Stimulated activated naive CD4-positive, alpha-beta T cell (primary cell): ENCODE measurements around the gene HSPB6.
A peak's percentile ranks its signal among the peaks of the same experiment; 100 is the strongest.

ENCODE experiments used
- DNase-seq, 6 experiments: peaks; one replicate each; lab custom pipeline; 2025; lab: John Stamatoyannopoulos, UW

Gene HSPB6

DNA sequence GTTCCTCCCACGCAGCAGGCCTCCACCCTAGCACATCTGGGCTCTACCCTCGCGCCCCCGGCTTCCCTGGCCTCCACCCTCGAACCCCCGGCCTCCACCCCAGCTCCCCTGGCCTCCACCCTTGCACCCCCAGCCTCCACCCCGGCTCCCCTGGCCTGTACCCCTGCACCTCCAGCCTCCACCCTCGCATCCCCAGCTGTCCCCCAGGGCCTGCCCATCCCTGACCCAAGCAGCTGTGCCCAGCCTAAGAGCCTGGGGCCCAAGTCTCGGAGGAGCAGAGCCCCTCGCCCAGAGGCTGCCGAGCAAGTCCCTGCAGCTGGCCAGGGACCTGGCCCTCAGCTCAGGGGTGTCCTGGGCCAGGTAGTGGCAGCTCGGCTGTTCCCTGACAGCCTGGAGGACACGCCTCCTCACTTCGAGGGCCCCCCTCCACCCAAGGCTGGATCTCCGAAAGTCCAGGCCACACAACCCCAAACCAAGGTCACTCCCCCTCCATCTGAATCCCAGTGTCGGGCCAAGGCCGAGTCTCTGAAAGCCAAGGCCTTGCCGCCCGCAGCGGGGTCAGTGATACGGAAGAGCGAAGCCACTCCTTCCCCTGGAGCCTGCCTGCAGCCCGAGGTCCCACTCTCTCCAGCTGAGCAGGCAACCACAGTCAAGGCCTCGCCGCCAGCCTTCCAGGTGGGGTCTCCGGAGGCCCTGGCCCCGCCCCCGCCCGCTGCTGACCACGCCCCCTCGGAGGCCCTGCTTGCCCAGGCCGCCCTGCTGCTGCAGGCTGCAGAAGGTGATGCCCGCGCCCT is 10.7 kb upstream of the HSPB6 start:
- no peak for DNase-seq

DNA sequence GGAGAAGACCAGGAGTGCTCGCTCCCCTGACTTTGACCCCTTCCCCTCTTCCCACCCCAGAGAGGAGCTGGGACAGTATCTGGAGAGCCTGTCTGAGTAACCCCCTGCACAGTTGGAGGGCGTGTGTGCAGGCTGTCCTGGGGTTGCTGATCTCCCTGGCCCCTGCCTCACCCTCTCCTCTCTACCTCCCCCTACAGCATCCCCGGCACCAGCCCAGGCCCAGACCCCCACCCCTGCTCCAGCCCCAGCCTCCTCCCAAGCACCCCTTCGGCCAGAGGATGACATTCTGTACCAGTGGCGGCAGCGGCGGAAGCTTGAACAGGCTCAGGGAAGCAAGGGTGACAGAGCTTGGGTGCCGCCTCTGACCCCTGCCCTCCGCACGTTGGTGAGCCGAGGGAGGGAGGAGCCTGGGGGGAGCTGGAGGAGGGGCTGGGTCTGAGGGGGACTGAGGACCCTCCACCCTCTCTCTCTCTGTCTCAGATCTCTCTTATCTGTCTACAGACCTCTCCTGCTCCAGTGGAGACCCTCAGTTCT is 9.8 kb upstream of the HSPB6 start:
- DNase-seq = no peak

DNA sequence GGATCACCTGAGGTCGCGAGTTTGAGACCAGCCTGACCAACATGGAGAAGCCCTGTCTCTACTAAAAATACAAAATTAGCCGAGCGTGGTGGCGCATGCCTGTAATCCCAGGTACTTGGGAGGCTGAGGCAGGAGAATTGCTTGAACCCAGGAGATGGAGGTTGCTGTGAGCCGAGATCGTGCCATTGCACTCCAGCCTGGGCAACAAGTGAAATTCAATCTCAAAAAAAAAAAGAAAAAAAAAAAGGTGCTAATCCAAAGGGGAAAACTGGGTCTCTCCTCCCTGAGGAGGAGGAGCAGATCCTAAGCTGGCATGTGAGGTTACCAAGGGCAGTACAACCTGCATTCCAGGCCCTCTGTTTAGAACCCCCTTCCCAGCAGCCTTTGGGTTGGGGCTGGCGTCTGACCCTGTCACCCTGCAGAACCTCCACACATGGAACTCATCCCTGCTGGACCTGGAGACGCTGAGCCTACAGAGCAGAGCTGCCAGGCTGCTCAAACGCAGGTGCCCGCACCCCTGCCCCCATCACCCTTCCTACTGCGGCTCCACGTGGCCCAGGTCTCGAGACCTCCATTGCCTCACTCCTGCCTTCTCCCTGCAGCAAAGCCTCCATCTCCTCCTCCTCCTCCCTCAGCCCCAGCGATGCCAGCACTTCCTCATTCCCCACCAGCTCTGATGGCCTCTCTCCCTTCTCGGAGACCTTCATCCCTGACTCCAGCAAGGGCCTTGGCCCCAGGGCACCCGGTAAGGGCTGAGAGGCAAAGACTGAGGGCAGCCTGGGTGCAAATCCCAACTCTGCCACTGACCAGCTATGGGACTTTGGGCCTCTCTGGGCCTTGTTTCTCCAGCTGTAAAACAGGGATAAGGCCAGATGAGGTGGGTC is 7.8 kb upstream of the HSPB6 start:
- DNase-seq = no peak

- DNase-seq = no peak
These were observed 4.0 kb upstream of the HSPB6 start for GRCh38 chr19:35760711-35761349.

DNA sequence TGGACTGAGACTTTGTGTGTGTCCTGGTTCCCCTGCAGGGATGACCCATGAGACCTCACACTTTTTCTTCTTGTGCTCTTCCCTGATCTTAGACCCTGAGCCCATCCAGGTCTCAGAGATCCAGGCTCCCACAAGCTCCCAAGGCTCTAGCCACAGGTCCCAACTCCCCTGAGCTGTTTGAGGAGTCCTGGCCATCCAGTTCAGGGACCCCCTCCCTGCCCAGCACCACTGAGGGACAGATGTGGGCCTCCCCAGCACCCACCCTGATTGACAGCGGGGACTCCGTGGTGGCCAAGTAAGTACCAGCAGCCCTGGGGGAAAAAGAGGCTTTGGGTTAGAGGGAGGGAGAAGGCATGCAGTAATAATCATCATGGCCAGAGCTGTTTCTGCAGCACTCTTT is 2.9 kb upstream of the HSPB6 start:
- DNase-seq = no peak

DNA sequence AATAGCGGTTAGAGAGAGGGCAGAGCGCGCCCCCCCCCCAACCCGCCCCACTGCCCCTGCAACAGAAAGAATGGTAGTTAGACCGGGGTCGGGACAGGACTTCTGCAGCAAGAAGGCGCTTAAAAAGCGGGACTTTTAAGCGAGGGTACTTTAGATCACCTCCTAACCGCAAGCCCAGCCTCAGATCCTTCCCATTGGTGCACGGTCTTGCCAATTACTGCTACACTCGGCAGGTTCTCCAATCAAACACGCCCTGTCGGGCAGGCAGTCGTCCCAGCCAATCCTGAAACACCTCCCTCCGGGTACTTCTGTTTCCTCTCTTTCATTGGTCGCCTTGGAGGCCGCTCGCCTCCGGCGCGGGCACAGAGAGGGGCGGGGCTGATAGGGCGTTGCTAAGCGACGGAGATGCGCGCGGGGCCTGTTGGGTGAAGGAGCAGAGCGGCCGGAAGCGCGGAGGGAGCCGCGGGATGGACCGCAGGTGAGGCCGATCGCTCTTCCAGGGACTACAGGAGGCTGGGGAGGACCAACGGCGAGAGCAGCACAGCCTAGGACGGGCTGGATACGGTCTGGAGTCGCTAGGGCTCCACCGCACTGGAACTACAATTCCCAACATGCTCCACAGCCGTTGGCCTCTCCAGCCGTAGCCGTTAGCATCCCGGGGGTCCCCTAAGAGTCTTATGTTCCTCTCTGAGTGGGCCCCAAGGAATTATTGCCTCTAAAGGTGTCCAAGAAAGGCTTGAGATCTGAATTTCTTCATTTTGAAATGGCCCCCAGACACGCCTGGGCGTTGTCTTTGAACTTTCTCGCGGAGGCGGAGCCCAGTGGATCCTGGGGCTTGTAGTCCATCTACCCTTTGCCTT is 1.1 kb upstream of the HSPB6 start, which contains the start of gene PROSER3:
PROSER3 (plus strand) TSS at position 428 of the 860 bp plus-strand sequence; CDS start at position 468, 40 bp downstream.
- peak; percentile 94 to 99 (median 98) for DNase-seq

DNA sequence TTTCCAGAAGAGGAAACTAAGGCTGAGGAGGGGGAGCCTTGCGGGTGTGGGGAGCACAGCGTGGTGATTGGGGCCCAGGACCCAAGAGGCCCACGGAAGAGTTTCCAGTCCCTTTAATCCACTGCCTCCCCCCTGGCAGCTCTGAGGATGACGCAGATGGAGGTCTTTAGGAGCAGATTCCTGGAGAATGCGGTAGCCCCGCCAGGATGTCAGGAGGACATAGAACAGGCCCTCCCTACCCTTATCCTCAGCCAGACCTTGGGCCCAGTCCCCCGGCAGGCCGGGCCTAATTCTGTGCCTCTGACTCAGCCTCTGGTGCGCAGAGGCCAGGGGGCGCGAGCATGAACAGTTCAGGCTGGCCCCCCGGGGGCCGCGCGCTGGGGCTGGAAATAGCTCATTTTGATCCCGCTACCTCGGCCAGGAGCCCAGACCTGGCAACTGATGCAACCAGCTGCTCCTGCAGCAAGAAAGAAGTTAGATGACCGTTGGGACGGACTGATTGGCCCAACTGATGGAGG is 461 bp upstream of the HSPB6 start:
- DNase-seq = no peak

GRCh38 chr19:35755550-35756376 is 1.1 kb downstream of the HSPB6 start:
- peak; percentile 11 to 56 (median 39) for DNase-seq

- no peak for DNase-seq
These were observed 1.7 kb downstream of the HSPB6 start for GRCh38 chr19:35755131-35755549.

GRCh38 chr19:35754370-35755130 is 2.3 kb downstream of the HSPB6 start:
- no peak for DNase-seq

DNA sequence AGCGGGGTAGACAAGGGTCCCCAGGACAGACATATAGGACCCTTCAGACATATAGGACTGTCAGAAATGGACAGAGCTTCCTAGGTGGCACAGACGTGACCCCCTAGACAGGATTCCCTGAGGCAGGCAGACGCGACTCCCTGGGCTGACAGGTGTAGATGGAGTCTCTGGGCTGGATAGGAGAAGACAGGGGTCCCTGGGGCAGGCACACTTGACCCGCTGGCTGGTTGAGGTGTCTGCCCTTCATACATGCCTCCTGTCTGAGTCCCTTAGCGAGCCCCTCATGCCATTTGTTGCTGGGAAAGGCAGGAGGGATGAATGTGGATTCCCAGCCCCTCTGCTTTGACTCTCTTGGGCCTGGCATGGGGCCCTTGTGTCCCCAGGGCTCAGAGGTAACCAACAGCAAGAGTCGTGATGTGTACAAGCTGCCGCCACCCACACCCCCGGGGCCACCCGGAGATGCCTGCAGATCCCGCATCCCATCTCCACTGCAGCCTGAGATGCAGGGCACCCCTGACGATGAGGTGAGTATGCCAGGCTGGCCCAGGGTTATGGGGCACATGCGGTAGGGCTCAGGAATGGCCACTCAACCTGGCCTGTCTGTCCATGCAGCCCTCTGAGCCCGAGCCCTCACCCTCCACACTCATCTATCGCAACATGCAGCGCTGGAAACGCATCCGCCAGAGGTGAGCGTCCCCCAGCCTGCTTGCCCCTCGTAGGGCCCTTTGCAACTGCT is 3.0 kb downstream of the HSPB6 start:
- no peak for DNase-seq

DNA sequence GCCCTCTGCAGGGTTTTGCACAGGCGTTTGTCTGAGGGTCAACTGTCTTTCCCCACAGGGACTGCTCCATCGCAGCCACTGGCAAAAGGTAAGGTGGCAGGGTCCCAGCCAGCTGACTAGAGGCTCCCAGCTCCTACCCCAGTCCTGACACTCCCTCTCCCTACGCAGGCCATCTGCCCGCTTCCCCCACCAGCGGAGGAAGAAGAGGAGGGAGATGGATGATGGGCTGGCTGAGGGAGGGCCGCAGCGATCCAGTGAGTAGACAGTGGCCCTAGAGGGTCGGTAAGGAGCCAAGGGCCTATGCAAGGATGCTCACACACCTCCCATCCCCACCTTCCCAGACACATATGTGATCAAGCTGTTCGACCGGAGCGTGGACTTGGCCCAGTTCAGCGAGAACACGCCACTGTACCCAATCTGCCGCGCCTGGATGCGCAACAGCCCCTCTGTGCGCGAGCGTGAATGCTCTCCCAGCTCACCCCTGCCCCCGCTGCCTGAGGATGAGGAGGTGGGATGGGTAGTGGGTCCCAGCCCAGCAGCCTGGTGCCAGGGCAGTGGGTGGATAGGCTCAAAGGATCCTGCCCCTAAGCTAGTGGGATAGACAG is 4.0 kb downstream of the HSPB6 start:
- DNase-seq = no peak

DNA sequence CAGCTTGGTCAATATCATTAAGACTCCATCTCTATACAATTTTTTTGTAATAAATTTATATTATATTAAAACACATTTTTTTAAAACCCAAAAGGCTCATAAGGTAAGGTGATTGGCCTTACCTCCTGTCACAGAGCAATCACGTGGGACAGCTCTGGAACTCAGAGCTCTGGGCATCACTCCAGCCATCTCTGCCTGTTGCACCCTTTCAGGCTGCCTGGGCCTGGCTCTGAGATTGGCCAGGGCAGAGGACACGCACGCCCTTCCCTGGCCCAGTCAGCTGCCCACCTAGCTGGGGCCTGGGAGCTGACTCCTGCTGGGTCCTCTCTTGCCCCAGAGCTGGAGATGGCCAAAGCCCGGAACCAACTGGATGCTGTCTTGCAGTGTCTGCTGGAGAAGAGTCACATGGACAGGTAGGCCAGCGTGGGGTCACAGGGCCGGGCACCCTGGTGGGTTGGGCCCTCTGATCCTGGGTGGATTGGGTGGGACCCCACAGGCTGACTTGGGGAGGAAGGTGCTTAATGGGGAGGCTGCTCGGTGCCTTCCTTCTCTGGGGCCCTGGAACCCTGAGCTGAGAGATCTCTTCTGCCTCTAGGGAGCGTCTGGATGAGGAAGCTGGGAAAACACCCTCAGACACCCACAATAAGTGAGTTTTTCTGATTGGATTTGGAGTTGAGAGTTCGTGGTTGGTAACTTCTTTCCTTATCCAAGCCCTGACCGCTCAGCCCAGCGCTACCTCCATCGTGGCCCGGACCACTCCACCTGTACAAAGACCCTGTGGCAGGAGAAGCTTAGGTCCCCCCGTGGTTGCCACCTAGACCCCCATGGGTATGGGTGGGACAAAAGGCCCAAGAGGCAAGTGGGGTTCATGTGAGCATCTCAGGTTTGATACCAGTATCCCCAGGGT is 4.7 kb downstream of the HSPB6 start:
- no peak for DNase-seq

DNA sequence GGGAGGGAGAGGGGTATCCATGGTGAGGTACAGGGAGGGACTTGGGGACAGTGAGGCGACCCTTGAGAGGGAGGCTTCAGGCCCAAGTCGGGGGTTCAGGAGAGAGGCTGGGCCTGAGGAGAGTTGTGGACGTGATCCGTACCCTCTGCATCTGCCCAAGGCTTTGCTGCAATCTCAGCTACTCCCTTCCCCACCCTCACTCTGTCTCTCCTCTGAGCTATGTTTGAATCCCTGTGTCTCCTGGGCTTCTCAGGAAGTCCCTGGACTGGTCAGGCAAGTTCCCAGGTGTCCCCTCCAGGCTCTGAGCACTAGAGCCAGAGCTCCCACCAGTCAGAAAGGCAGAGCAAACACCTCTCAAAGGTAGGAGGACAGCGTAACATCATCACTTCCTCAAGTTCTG is 6.7 kb downstream of the HSPB6 start:
- DNase-seq = no peak

- DNase-seq = peak; percentile 95 to 99 (median 98)
These were observed 8.5 kb downstream of the HSPB6 start, which contains the start of gene LIN37 for GRCh38 chr19:35748106-35749020. LIN37 (plus strand) TSS chr19:35748576; CDS start chr19:35748725, 149 bp downstream.

DNA sequence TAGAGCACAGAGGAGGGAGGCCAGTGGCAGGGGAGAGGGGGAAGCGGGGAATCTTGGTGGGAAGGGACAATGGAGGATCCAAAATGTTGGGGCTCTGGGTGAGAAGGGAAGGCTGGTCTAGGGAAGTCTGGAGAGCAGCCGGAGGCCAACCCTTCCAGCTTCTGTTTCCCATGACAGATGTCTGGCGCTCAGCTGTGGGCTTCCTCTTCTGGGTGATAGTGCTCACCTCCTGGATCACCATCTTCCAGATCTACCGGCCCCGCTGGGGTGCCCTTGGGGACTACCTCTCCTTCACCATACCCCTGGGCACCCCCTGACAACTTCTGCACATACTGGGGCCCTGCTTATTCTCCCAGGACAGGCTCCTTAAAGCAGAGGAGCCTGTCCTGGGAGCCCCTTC is 10.3 kb downstream of the HSPB6 start:
- DNase-seq = no peak
